ENCODE data around the gene GRIA1. TPM values are rescaled to one million over a fixed set of nuclear protein-coding genes. Genes with fewer than 3 reads are reported as not detected.

GRIA1 gene
- total RNA-seq, 1 experiment from 2014 or later: not detected

DNA sequence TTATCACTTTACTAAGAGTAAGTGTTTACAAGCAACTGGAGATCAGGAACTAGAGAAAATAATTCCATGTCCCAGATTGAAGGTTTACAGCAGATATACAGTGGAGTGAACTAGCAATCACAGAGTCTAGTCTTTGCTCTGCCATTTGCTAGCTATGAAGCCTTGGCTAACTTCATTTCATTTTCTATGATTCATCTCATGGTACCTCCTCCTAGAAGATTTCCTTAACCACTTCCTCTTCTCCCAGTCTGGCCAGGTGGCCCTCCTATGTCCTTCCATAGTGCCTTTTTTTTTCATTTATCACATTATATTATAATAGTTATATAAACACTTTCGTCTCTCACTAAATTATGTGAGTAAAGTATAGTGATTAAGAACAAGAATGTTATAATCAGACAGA lies 52.1 kb downstream of the GRIA1 start:
- no peaks in the 10 kb centered on the region for H3K36me3 ChIP-seq (ENCODE audit: control insufficient read depth, insufficient read depth, low read length)
- in situ Hi-C loops (cut with HindIII; ENCODE audit: low pct_unique_long_range_greater_than_20kb, low sequenced_read_pairs) (no loop called here), intact Hi-C loops (cut with micrococcal nuclease; ENCODE audit: unreplicated experiment) (no loop called here)
- no peaks in the 10 kb centered on the region for H3K9me3 ChIP-seq (ENCODE audit: control insufficient read depth, insufficient read depth, low read depth, low read length)
- TF ChIP-seq SIN3A (IDR thresholded peaks at IDR 0.05; ENCODE audit: borderline replicate concordance, insufficient read depth, low read depth, low read length) (no peak), TCF7L2 (IDR thresholded peaks at IDR 0.05; ENCODE audit: low read depth, low read length) (no peak)
- TF ChIP-seq, protein P1, sequence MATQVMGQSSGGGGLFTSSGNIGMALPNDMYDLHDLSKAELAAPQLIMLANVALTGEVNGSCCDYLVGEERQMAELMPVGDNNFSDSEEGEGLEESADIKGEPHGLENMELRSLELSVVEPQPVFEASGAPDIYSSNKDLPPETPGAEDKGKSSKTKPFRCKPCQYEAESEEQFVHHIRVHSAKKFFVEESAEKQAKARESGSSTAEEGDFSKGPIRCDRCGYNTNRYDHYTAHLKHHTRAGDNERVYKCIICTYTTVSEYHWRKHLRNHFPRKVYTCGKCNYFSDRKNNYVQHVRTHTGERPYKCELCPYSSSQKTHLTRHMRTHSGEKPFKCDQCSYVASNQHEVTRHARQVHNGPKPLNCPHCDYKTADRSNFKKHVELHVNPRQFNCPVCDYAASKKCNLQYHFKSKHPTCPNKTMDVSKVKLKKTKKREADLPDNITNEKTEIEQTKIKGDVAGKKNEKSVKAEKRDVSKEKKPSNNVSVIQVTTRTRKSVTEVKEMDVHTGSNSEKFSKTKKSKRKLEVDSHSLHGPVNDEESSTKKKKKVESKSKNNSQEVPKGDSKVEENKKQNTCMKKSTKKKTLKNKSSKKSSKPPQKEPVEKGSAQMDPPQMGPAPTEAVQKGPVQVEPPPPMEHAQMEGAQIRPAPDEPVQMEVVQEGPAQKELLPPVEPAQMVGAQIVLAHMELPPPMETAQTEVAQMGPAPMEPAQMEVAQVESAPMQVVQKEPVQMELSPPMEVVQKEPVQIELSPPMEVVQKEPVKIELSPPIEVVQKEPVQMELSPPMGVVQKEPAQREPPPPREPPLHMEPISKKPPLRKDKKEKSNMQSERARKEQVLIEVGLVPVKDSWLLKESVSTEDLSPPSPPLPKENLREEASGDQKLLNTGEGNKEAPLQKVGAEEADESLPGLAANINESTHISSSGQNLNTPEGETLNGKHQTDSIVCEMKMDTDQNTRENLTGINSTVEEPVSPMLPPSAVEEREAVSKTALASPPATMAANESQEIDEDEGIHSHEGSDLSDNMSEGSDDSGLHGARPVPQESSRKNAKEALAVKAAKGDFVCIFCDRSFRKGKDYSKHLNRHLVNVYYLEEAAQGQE (IDR thresholded peaks at IDR 0.05; ENCODE audit: insufficient read depth in 1 of 2, low read depth in 2 of 2, low read length in 1 of 2): no peak
- POLR2A ChIA-PET: no interaction called here
- DNase-seq (ENCODE audit: low read depth, low spot score): no peak
- no peak overlapping the region for H3K4me3 ChIP-seq (ENCODE audit: low read depth in 2 of 2, low read length in 2 of 2)
- CTCF ChIA-PET: no interaction called here
- H3K27me3 ChIP-seq (ENCODE audit: control insufficient read depth, insufficient read depth, low read length): no peaks in the 10 kb centered on the region
- H3K27ac ChIP-seq (ENCODE audit: low read length): no peak overlapping the region
- no peaks in the 10 kb centered on the region for H3K4me1 ChIP-seq (ENCODE audit: control insufficient read depth, insufficient read depth, low read length)
- no TSS peak for BruUV-seq (replicated peaks)
- no peak for ATAC-seq

DNA sequence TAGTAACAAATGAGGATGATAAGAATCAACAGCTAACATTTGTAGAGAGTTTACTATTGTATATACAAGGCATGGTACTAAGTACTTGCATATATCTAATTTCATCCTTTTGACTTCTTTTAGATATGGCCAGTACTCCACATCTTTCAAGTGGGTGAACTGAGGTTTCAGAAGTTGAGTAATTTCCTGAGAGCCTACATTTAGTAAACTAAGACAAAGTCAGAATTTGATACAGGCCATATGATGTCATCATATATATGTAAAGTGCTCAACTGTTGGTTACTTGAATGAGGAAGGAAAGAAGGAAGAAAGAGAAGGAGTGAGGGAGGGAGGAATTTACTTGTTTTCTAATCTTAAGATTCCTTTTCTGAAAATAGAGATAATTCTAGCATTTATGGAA lies 52.8 kb downstream of the GRIA1 start:
- intact Hi-C loops (cut with micrococcal nuclease; ENCODE audit: unreplicated experiment): no loop called here
- H3K4me3 ChIP-seq (ENCODE audit: low read depth in 2 of 2, low read length in 2 of 2): no peak overlapping the region
- CTCF ChIA-PET: no interaction called here
- DNase-seq (ENCODE audit: low read depth, low spot score) (no peak), ATAC-seq (no peak)
- H3K9me3 ChIP-seq (ENCODE audit: control insufficient read depth, insufficient read depth, low read depth, low read length): no peaks in the 10 kb centered on the region
- in situ Hi-C loops (cut with HindIII; ENCODE audit: low pct_unique_long_range_greater_than_20kb, low sequenced_read_pairs): no loop called here
- no peaks in the 10 kb centered on the region for H3K36me3 ChIP-seq (ENCODE audit: control insufficient read depth, insufficient read depth, low read length)
- POLR2A ChIA-PET: no interaction called here
- H3K4me1 ChIP-seq (ENCODE audit: control insufficient read depth, insufficient read depth, low read length): no peaks in the 10 kb centered on the region
- BruUV-seq (replicated peaks): no TSS peak
- TF ChIP-seq, protein P2, sequence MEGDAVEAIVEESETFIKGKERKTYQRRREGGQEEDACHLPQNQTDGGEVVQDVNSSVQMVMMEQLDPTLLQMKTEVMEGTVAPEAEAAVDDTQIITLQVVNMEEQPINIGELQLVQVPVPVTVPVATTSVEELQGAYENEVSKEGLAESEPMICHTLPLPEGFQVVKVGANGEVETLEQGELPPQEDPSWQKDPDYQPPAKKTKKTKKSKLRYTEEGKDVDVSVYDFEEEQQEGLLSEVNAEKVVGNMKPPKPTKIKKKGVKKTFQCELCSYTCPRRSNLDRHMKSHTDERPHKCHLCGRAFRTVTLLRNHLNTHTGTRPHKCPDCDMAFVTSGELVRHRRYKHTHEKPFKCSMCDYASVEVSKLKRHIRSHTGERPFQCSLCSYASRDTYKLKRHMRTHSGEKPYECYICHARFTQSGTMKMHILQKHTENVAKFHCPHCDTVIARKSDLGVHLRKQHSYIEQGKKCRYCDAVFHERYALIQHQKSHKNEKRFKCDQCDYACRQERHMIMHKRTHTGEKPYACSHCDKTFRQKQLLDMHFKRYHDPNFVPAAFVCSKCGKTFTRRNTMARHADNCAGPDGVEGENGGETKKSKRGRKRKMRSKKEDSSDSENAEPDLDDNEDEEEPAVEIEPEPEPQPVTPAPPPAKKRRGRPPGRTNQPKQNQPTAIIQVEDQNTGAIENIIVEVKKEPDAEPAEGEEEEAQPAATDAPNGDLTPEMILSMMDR (IDR thresholded peaks at IDR 0.05): no peak
- TF ChIP-seq POLR2AphosphoS5 (IDR thresholded peaks at IDR 0.05; ENCODE audit: low read depth, low read length) (no peak), TCF7L2 (IDR thresholded peaks at IDR 0.05; ENCODE audit: low read depth, low read length) (no peak), SIN3A (IDR thresholded peaks at IDR 0.05; ENCODE audit: borderline replicate concordance, insufficient read depth, low read depth, low read length) (no peak)
- TF ChIP-seq, protein P1 (IDR thresholded peaks at IDR 0.05; ENCODE audit: insufficient read depth in 1 of 2, low read depth in 2 of 2, low read length in 1 of 2): no peak
- no peaks in the 10 kb centered on the region for H3K27me3 ChIP-seq (ENCODE audit: control insufficient read depth, insufficient read depth, low read length)
- H3K27ac ChIP-seq (ENCODE audit: low read length): no peak overlapping the region
